ENCODE results near the gene AFF3.
"Not testable (repeated sequence)": the region's sequence is repeated elsewhere in the genome, so short reads cannot be mapped to it uniquely, and the experiment has no call there.

Gene AFF3

GRCh38 chr2:100142393-100142792 is at the start of gene AFF3:
AFF3 (minus strand) TSS chr2:100142590; CDS start chr2:100104454, 38,136 bp downstream.
- FAIRE-seq = no peak

GRCh38 chr2:100189387-100189786 is 47.0 kb upstream of the AFF3 start:
- no peak for FAIRE-seq

- FAIRE-seq = no peak
These were observed 45.9 kb upstream of the AFF3 start for GRCh38 chr2:100188326-100188725.

- FAIRE-seq = no peak
These were observed 43.7 kb upstream of the AFF3 start for GRCh38 chr2:100186126-100186525.

GRCh38 chr2:100185516-100185915 is 43.1 kb upstream of the AFF3 start:
- no peak for FAIRE-seq

- no peak for FAIRE-seq
These were observed 42.7 kb upstream of the AFF3 start for GRCh38 chr2:100185105-100185504.

GRCh38 chr2:100184055-100184737 is 41.8 kb upstream of the AFF3 start:
- FAIRE-seq = no peak

- FAIRE-seq = no peak
These were observed 40.3 kb upstream of the AFF3 start for GRCh38 chr2:100182494-100183361.

GRCh38 chr2:100180503-100180902 is 38.1 kb upstream of the AFF3 start:
- no peak for FAIRE-seq

GRCh38 chr2:100179806-100180205 is 37.4 kb upstream of the AFF3 start:
- no peak for FAIRE-seq

- FAIRE-seq = no peak
These were observed 36.5 kb upstream of the AFF3 start for GRCh38 chr2:100178864-100179263.

- FAIRE-seq = peak; percentile 89
These were observed 35.8 kb upstream of the AFF3 start for GRCh38 chr2:100178085-100178788.

GRCh38 chr2:100176925-100177324 is 34.5 kb upstream of the AFF3 start:
- no peak for FAIRE-seq

- FAIRE-seq = no peak
These were observed 31.6 kb upstream of the AFF3 start for GRCh38 chr2:100174026-100174431.

GRCh38 chr2:100166701-100167100 is 24.3 kb upstream of the AFF3 start:
- no peak for FAIRE-seq

- FAIRE-seq = no peak
These were observed 21.2 kb upstream of the AFF3 start for GRCh38 chr2:100163605-100164004.

- no peak for FAIRE-seq
These were observed 19.7 kb upstream of the AFF3 start for GRCh38 chr2:100161945-100162620.

- FAIRE-seq = no peak
These were observed 18.0 kb upstream of the AFF3 start for GRCh38 chr2:100160396-100160795.

- not testable (repeated sequence) for FAIRE-seq
These were observed 9.4 kb upstream of the AFF3 start for GRCh38 chr2:100151832-100152231.

GRCh38 chr2:100151310-100151709 is 8.9 kb upstream of the AFF3 start:
- FAIRE-seq = no peak

- FAIRE-seq = no peak
These were observed 6.5 kb upstream of the AFF3 start for GRCh38 chr2:100148883-100149282.

- no peak for FAIRE-seq
These were observed 4.2 kb upstream of the AFF3 start for GRCh38 chr2:100146657-100146960.
